Stimulated activated CD8-positive, alpha-beta memory T cell treated with anti-CD3 and anti-CD28 coated beads, Interleukin-7, amount 100 ng/mL, for 48 hours (primary cell): Measurements from ENCODE around the gene DNAAF3.
"Not testable (repeated sequence)": the region's sequence is repeated elsewhere in the genome, so short reads cannot be mapped to it uniquely, and the experiment has no call there.

Source experiments
- DNase-seq, 2 donors: peaks; one replicate each; pipeline ENCODE4 v3.0.0-alpha.2; 2020; ENCODE audit warnings: low read depth in 1 of 2; ENCODE audit errors: extremely low read depth in 1 of 2

Gene DNAAF3

DNA sequence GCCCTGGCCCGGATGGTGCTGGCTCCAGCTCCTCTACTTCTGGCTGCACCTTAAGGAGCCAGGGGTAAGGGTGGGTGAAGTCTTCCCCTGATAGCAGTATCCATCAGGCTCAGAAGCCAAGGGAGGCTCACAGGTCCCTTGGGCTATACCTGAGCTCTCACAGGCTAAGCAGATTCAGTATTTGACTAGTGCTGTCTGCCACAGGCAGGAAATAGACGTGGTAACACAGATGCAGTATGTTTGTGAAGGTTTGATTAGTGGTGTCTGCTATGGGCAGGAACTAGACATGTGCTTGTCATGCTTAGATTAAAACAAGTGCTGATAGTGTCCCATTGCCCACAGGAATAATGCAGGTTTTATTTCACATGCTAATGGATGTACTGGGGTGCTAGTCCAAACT lies 9.7 kb upstream of the DNAAF3 start:
- DNase-seq = no peak

- no peak for DNase-seq
Observed at GRCh38 chr19:55175117-55175867, 8.9 kb upstream of the DNAAF3 start.

- DNase-seq = no peak
Observed at GRCh38 chr19:55174425-55175116, 8.2 kb upstream of the DNAAF3 start.

DNA sequence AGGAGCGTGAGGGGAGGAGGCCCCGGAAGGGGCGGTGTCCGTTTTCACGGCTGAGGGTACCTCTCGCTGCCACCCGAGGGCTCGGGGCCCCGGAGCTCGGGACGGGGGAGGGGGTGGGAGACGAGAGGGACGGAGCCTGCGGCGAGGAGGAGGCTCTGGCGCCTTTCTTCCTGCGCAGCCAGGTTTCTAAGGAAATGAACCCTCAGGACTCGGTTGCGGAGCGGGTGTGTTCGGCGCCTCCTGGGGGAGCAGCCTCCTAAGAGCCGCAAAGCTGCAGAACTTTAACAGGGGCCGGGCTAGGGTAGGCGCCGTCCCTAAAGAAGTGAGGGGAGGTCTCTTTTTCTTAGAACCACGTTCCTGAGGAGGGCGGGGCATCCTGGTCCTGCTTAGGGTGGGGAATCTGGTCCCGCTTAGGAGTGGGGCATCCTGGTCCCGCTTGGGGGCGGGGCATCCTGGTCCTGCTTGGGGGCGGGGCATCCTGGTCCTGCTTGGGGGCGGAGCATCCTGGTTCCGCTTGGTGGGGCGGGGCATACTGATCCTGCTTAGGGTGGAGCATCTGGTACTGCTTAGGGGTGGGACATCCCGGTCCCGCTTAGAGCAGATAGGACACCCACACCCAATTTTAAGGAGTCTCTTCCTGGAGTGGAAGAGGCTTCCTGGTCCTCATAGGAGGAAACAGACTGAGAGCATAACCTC lies 7.4 kb upstream of the DNAAF3 start:
- peak in 1 of 2 donors; percentile 46 for DNase-seq

- DNase-seq = no peak
Observed at GRCh38 chr19:55173186-55173713, 6.8 kb upstream of the DNAAF3 start.

- no peak for DNase-seq
Observed at GRCh38 chr19:55172741-55173140, 6.3 kb upstream of the DNAAF3 start.

DNA sequence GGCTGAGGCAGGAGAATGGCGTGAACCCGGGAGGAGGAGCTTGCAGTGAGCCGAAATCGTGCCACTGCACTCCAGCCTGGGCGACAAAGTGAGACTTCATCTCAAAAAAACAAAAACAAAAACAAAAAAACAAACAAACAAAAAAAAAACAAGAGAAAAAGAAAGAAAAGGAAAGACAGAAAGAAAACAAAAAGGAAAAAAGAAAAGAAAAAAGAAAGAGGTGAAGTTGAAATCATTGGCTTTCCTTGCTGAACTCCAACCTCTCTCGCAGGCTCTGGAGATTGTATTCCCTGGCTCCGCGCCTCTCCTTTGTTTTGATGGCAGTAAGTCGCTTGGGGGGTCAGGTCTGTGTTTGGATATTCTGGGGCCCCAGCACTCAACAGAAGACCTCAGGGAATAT lies 5.9 kb upstream of the DNAAF3 start:
- DNase-seq = not testable (repeated sequence)

- no peak for DNase-seq
Observed at GRCh38 chr19:55171440-55171839, 5.0 kb upstream of the DNAAF3 start.

DNA sequence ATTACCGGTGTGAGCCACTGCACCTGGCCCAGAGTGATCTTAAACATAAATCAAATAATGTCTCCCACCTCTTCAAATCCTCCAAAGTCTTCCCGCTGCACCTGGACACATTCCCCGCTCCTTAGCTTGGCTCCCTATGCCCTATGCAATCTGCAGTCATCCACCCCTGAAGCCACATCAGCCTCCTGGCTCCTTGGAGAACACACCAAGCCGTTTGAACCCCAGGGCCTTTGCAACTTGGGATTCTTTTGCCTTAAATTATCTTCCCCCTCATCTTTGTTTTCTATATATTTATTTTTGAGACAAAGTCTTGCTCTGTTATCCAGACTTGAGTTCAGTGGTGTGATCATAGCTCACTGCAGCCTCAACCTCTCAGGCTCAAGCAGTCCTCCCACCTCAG lies 2.7 kb upstream of the DNAAF3 start:
- no peak for DNase-seq

DNA sequence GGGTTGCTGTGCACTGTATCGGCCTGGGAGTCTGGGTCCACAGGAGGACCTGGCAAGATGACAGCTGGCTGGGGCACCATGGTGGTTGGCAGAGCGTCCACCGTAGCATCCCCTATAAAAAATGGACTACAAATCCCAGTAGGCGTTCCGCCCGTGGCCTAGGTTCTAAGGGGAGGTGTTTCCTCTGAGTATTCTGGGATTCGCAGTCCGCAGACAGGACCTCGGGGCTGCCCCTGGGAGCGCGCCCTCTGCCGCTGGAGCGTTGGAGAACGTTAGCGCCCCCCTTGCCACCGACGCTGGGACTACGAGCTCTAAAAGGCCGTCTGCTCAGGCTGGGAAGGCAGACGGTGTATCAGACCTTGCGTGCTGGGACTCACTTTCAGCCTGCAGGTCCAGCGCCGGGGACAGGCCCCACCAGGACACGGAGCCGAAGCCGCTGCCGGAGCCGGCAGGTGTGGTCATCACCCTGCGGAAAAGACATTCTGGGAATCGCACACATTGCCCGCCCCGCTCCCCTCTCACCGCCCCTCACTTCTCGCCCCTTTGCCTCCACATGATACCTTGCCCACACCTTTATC lies 372 bp downstream of the DNAAF3 start:
- DNase-seq = peak in 1 of 2 donors; percentile 48

- no peak for DNase-seq
Observed at GRCh38 chr19:55161571-55162322, 4.7 kb downstream of the DNAAF3 start.

DNA sequence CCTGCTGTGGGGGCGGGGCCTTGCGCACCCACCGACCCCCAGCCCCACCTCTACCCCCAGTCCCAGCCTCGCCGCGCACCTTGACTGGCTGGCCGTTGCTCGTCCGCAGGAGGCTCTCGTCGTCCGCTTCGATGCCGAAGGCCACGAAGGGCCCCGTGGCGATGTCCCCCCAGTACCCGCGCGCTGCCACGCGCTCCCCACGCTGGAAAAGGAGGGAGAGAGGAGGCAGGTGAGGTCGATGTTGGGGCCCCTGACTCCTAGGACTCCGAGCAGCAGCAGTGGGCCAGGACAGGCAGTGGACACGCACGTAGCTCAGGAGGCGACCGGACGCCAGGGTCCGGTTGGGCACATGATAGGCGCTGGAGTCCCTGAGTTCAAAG lies 5.4 kb downstream of the DNAAF3 start:
- no peak for DNase-seq

GRCh38 chr19:55160128-55160985 lies 6.1 kb downstream of the DNAAF3 start:
- DNase-seq = peak; percentile 80 to 86

- DNase-seq = no peak
Observed at GRCh38 chr19:55158848-55159749, 7.3 kb downstream of the DNAAF3 start.

DNA sequence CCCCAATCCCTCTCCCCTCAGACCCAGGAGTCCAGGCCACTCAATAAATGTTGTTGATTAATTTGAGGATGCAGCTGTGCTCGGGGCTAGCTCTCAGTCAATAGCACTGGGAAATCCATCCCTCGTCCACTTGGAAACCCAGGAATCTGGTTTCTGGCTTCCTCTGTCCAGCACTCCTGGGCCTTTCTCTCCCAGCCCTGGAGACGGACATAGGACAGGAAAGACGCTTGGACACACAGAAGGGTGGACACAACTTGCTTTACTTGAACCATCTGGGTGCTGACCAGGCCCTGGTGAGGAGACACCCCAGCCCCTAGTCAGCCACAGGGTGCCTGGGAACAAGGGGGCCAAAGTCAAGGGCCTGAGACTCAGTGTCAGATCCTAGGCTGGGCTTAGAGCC lies 8.0 kb downstream of the DNAAF3 start:
- no peak for DNase-seq

GRCh38 chr19:55157064-55157908 lies 9.1 kb downstream of the DNAAF3 start, which contains the start of gene TNNI3:
TSS of gene TNNI3 (minus strand) at chr19:55157732. CDS start at chr19:55157589, 143 bp downstream.
- no peak for DNase-seq

DNA sequence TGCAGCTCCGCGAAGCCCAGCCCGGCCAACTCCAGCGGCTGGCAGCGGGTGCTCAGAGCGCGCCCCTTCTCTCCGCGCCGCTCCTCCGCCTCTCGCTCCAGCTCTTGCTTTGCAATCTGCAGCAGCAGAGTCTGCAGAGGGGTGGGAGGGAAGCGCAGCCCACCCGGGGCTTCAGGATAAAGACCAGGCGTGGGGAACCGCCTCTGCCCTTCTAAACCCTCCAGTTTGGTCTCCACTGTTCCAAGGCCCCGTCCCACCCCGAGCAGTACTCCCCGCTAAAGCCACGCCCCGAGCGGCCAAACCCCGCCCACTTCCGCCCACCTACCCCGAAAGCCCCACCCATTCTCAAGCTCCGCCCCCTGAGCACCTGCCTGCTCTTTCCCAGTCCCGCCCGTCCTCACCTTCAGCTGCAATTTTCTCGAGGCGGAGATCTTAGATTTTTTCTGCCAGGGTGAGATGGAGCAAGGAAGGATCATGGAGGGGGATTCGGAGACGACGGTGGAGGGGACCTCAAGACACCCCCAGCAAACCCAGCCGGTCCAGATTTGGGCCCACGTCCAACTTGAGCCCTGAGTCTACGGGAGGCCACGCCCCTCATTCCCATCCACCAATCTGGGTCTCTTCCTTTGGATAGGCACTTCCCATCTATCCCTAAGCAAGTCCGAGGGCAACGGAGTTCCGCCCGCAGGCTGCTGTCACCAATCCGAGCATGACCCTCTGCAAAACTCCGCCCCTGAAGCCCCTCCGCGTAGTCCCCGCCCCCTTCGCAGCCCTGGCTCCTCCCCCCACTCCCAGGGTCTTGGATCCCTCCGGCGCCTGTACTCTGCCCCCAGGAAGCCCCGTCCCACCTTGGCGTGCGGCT lies 10.0 kb downstream of the DNAAF3 start:
- peak in 1 of 2 donors; percentile 27 for DNase-seq
